GM18505 (cell line): ENCODE measurements around the gene GBP3.
A peak's percentile ranks its signal among the peaks of the same experiment; 100 is the strongest.
"Not testable (repeated sequence)": the region's sequence is repeated elsewhere in the genome, so short reads cannot be mapped to it uniquely, and the experiment has no call there.

Experiments used
- ATAC-seq: cut with Tn5 transposase; IDR thresholded peaks from one replicate; pipeline ENCODE4 v1.9.1; 2021; ENCODE audit not compliant: unreplicated experiment
- POLR2A ChIP-seq: IDR thresholded peaks from 4 replicates; pipeline ENCODE4 v1.6.1; 2011; ENCODE audit warnings: borderline replicate concordance; ENCODE audit not compliant: insufficient read depth, insufficient read length; ENCODE audit errors: extremely low read depth

GBP3 gene

GRCh38 chr1:89005286-89006151, 17.1 kb downstream of the GBP3 start:
- ATAC-seq = no peak

GRCh38 chr1:89002176-89002575, 20.5 kb downstream of the GBP3 start:
- not testable (repeated sequence) for ATAC-seq

More at GRCh38 chr1:89005286-89006151, 17.1 kb downstream of the GBP3 start:
- no peak for TF ChIP-seq POLR2A

GRCh38 chr1:89001510-89001909, 21.2 kb downstream of the GBP3 start:
- TF ChIP-seq POLR2A = no peak
- no peak for ATAC-seq

GRCh38 chr1:88998716-88999115, 23.9 kb downstream of the GBP3 start:
- no peak for TF ChIP-seq POLR2A
- ATAC-seq = peak; percentile 69

GRCh38 chr1:88990426-88990825, 32.2 kb downstream of the GBP3 start:
- no peak for TF ChIP-seq POLR2A
- ATAC-seq = no peak

- TF ChIP-seq POLR2A = no peak
- ATAC-seq = no peak
Measured at GRCh38 chr1:88985692-88986091, 37.0 kb downstream of the GBP3 start.

- ATAC-seq = no peak
- no peak for TF ChIP-seq POLR2A
Measured at GRCh38 chr1:88985032-88985431, 37.6 kb downstream of the GBP3 start.

- no peak for ATAC-seq
- no peak for TF ChIP-seq POLR2A
Measured at GRCh38 chr1:88984569-88984968, 38.1 kb downstream of the GBP3 start.

GRCh38 chr1:88983791-88984559, 38.7 kb downstream of the GBP3 start:
- no peak for ATAC-seq
- no peak for TF ChIP-seq POLR2A

GRCh38 chr1:88982055-88982454, 40.6 kb downstream of the GBP3 start:
- ATAC-seq = no peak
- no peak for TF ChIP-seq POLR2A

- ATAC-seq = not testable (repeated sequence)
Measured at GRCh38 chr1:88981506-88981905, 41.2 kb downstream of the GBP3 start.

GRCh38 chr1:88980870-88981269, 41.8 kb downstream of the GBP3 start:
- no peak for TF ChIP-seq POLR2A
- no peak for ATAC-seq

- ATAC-seq = no peak
- no peak for TF ChIP-seq POLR2A
Measured at GRCh38 chr1:88979749-88980116, 42.9 kb downstream of the GBP3 start.
